Osteoblast (primary cell): ENCODE results near the gene FBXW8. TPM values are rescaled to one million over a fixed set of nuclear protein-coding genes. Genes with fewer than 3 reads are reported as not detected.
A peak's percentile ranks its signal among the peaks of the same experiment; 100 is the strongest.

Experiments used
- DNase-seq: peaks from one replicate; pipeline ENCODE4 v3.0.0; 2011; ENCODE audit warnings: low spot score, mixed read lengths; ENCODE audit not compliant: insufficient read length; ENCODE audit errors: missing footprints
- H2AFZ ChIP-seq: 2 replicates; pipeline ENCODE4 v1.6.0; 2011; ENCODE audit warnings: mild to moderate bottlenecking, low read length
- H3K27ac ChIP-seq: 2 replicates; pipeline ENCODE4 v1.5.1; 2011; ENCODE audit warnings: mild to moderate bottlenecking, low read depth, low read length, moderate library complexity
- H3K27me3 ChIP-seq: 2 replicates; pipeline ENCODE4 v1.6.0; 2012; ENCODE audit warnings: mild to moderate bottlenecking, control low read depth, inconsistent platforms, low read length, moderate library complexity; ENCODE audit not compliant: insufficient read depth
- H3K36me3 ChIP-seq: 2 replicates; pipeline ENCODE4 v1.5.1; 2011; ENCODE audit warnings: mild to moderate bottlenecking, low read length, control low read depth, moderate library complexity; ENCODE audit not compliant: insufficient read depth
- H3K4me1 ChIP-seq: 2 replicates; pipeline ENCODE4 v1.5.1; 2011; ENCODE audit warnings: mild to moderate bottlenecking, low read length, control low read depth, moderate library complexity; ENCODE audit not compliant: insufficient read depth
- H3K4me2 ChIP-seq: 2 replicates; pipeline ENCODE4 v1.6.0; 2011; ENCODE audit warnings: mild to moderate bottlenecking, low read length; ENCODE audit not compliant: insufficient read depth
- H3K4me3 ChIP-seq: fragments of 200-600 bp; sonication (generic); 3 replicates; pipeline ENCODE4 v1.5.1; 2012; ENCODE audit warnings: mild to moderate bottlenecking, low read length, inconsistent platforms; ENCODE audit not compliant: insufficient read depth
- H3K79me2 ChIP-seq: 2 replicates; pipeline ENCODE4 v1.6.0; 2012; ENCODE audit warnings: mild to moderate bottlenecking, low read length, control low read depth, inconsistent platforms; ENCODE audit not compliant: insufficient read depth
- H3K9me3 ChIP-seq: 2 replicates; pipeline ENCODE4 v1.5.1; 2011; ENCODE audit warnings: low read depth, low read length, control low read depth
- H4K20me1 ChIP-seq: 2 replicates; pipeline ENCODE4 v1.6.0; 2012; ENCODE audit warnings: mild to moderate bottlenecking, low read length, control low read depth; ENCODE audit not compliant: insufficient read depth
- CTCF ChIP-seq: IDR thresholded peaks from 2 replicates; pipeline ENCODE4 v1.5.1; 2011; ENCODE audit warnings: mild to moderate bottlenecking, low read depth, low read length, moderate library complexity; ENCODE audit errors: extremely low read depth
- total RNA-seq: library from RNA; depleted of rRNA; stranded (reverse); fragments of >200 nt; gene quantifications from 2 replicates; pipeline ENCODE4 v1.2.3, GENCODE V29; 2012

FBXW8 gene
- total RNA-seq, 1 donor, result 27.5 TPM

- Histone ChIP-seq H3K9me3 (no peaks in the 10 kb centered on the region), H3K27me3 (peaks cover 13% of the 10 kb centered on the region), H2AFZ (no peak overlapping the region)
Observed at GRCh38 chr12:117046425-117046824, 135.7 kb downstream of the FBXW8 start.

GRCh38 chr12:117046861-117047530, 136.2 kb downstream of the FBXW8 start:
- H2AFZ ChIP-seq, result no peak overlapping the region
- no peak overlapping the region for H3K4me3 ChIP-seq
- H3K27ac ChIP-seq, result no peak overlapping the region

More at GRCh38 chr12:117046425-117046824, 135.7 kb downstream of the FBXW8 start:
- no peak for TF ChIP-seq CTCF
- Histone ChIP-seq H3K4me1 (peaks cover 11% of the 10 kb centered on the region), H3K79me2 (no peaks in the 10 kb centered on the region), H4K20me1 (no peaks in the 10 kb centered on the region), H3K4me2 (no peak overlapping the region), H3K27ac (no peak overlapping the region), H3K4me3 (no peak overlapping the region), H3K36me3 (no peaks in the 10 kb centered on the region)
- no peak for DNase-seq

GRCh38 chr12:117047810-117048584, 137.2 kb downstream of the FBXW8 start:
- H4K20me1 ChIP-seq, result no peaks in the 10 kb centered on the region
- H2AFZ ChIP-seq, result peak overlapping the region; percentile 75

More at GRCh38 chr12:117046861-117047530, 136.2 kb downstream of the FBXW8 start:
- H3K4me1 ChIP-seq, result peaks cover 11% of the 10 kb centered on the region
- peaks cover 16% of the 10 kb centered on the region for H3K27me3 ChIP-seq
- no peaks in the 10 kb centered on the region for H4K20me1 ChIP-seq
- no peaks in the 10 kb centered on the region for H3K36me3 ChIP-seq
- DNase-seq, result no peak
- TF ChIP-seq CTCF, result no peak
- no peak overlapping the region for H3K4me2 ChIP-seq
- H3K79me2 ChIP-seq, result no peaks in the 10 kb centered on the region
- H3K9me3 ChIP-seq, result no peaks in the 10 kb centered on the region

More at GRCh38 chr12:117047810-117048584, 137.2 kb downstream of the FBXW8 start:
- Histone ChIP-seq H3K79me2 (no peaks in the 10 kb centered on the region), H3K4me3 (no peak overlapping the region), H3K9me3 (no peaks in the 10 kb centered on the region), H3K4me2 (peak overlapping the region; percentile 2), H3K4me1 (peaks cover 11% of the 10 kb centered on the region), H3K27me3 (peaks cover 16% of the 10 kb centered on the region), H3K36me3 (no peaks in the 10 kb centered on the region), H3K27ac (no peak overlapping the region)
- DNase-seq, result no peak
- no peak for TF ChIP-seq CTCF
